Breast epithelium (tissue), 3 donors: ENCODE data around the gene OGG1.

ENCODE experiments used
- POLR2A ChIP-seq: fragments of 450-650 bp; IDR thresholded peaks from one replicate; pipeline ENCODE4 v1.6.1; 2016; ENCODE audit warnings: antibody characterized with exemption, mild to moderate bottlenecking, moderate library complexity
- POLR2AphosphoS5 ChIP-seq, 3 donors: sonication (generic); formaldehyde crosslinking; IDR thresholded peaks; one replicate each; pipeline ENCODE4 v1.6.1; 2017; ENCODE audit warnings: antibody characterized with exemption in 3 of 3
- TF ChIP-seq, protein P1 (sequence below), 3 donors: fragments of 450-650 bp; IDR thresholded peaks; one replicate each; pipeline ENCODE4 v1.5.1; 2016 to 2017; ENCODE audit warnings: antibody characterized with exemption in 3 of 3, mild to moderate bottlenecking in 3 of 3, moderate library complexity in 3 of 3

DNA sequence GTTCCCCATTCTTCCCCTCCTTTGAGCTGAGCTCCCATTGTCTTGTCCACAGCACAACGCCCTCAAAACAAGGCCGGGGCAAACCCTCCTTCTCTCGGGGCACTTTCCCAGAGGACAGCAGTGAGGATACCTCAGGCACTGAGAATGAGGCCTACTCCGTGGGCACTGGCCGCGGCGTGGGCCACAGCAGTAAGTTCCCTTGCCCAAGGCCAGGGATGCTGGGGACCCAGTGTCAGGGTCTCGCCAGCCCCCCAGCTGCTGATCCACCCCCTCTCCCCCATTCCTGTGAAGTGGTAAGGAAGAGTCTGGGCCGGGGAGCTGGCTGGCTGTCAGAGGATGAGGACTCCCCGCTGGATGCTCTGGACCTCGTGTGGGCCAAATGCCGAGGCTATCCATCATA, 4.2 kb upstream of the OGG1 start:
- TF ChIP-seq, protein P1, sequence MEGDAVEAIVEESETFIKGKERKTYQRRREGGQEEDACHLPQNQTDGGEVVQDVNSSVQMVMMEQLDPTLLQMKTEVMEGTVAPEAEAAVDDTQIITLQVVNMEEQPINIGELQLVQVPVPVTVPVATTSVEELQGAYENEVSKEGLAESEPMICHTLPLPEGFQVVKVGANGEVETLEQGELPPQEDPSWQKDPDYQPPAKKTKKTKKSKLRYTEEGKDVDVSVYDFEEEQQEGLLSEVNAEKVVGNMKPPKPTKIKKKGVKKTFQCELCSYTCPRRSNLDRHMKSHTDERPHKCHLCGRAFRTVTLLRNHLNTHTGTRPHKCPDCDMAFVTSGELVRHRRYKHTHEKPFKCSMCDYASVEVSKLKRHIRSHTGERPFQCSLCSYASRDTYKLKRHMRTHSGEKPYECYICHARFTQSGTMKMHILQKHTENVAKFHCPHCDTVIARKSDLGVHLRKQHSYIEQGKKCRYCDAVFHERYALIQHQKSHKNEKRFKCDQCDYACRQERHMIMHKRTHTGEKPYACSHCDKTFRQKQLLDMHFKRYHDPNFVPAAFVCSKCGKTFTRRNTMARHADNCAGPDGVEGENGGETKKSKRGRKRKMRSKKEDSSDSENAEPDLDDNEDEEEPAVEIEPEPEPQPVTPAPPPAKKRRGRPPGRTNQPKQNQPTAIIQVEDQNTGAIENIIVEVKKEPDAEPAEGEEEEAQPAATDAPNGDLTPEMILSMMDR (IDR thresholded peaks at IDR 0.05), result no peak
- no peak for TF ChIP-seq POLR2A
- no peak for TF ChIP-seq POLR2AphosphoS5 (IDR thresholded peaks at IDR 0.05)
